GM19455 (cell line): Measurements from ENCODE around the gene TMCO5A.
"Not testable (repeated sequence)": the region's sequence is repeated elsewhere in the genome, so short reads cannot be mapped to it uniquely, and the experiment has no call there.

Experiments used
- ATAC-seq: cut with Tn5 transposase; IDR thresholded peaks from one replicate; pipeline ENCODE4 v1.9.1; 2021; ENCODE audit not compliant: unreplicated experiment

The TMCO5A gene

GRCh38 chr15:37934340-37934739 is at the start of gene TMCO5A:
TSS of gene TMCO5A (plus strand) at chr15:37934640. CDS start at chr15:37936324, 1,684 bp downstream.
- ATAC-seq = no peak

- ATAC-seq = no peak
Observed at GRCh38 chr15:37885651-37886050, 48.8 kb upstream of the TMCO5A start.

- no peak for ATAC-seq
Observed at GRCh38 chr15:37888356-37888755, 46.1 kb upstream of the TMCO5A start.

- ATAC-seq = no peak
Observed at GRCh38 chr15:37891766-37892368, 42.6 kb upstream of the TMCO5A start.

- no peak for ATAC-seq
Observed at GRCh38 chr15:37893309-37893708, 41.1 kb upstream of the TMCO5A start.

- no peak for ATAC-seq
Observed at GRCh38 chr15:37898362-37898761, 36.1 kb upstream of the TMCO5A start.

GRCh38 chr15:37900326-37901221 is 33.9 kb upstream of the TMCO5A start:
- no peak for ATAC-seq

GRCh38 chr15:37902126-37902525 is 32.3 kb upstream of the TMCO5A start:
- ATAC-seq = no peak

GRCh38 chr15:37903919-37904625 is 30.4 kb upstream of the TMCO5A start:
- no peak for ATAC-seq

GRCh38 chr15:37907136-37907535 is 27.3 kb upstream of the TMCO5A start:
- no peak for ATAC-seq

- ATAC-seq = no peak
Observed at GRCh38 chr15:37921527-37922385, 12.7 kb upstream of the TMCO5A start.

GRCh38 chr15:37926136-37926535 is 8.3 kb upstream of the TMCO5A start:
- no peak for ATAC-seq

- ATAC-seq = no peak
Observed at GRCh38 chr15:37929238-37929637, 5.2 kb upstream of the TMCO5A start.

GRCh38 chr15:37931321-37931720 is 3.1 kb upstream of the TMCO5A start:
- no peak for ATAC-seq

- no peak for ATAC-seq
Observed at GRCh38 chr15:37931868-37932267, 2.6 kb upstream of the TMCO5A start.

- no peak for ATAC-seq
Observed at GRCh38 chr15:37932549-37932948, 1.9 kb upstream of the TMCO5A start.

- ATAC-seq = no peak
Observed at GRCh38 chr15:37933666-37934065, 774 bp upstream of the TMCO5A start.

- ATAC-seq = no peak
Observed at GRCh38 chr15:37940876-37941275, 6.4 kb downstream of the TMCO5A start.

GRCh38 chr15:37941779-37942178 is 7.3 kb downstream of the TMCO5A start:
- no peak for ATAC-seq

- ATAC-seq = no peak
Observed at GRCh38 chr15:37951999-37952398, 17.6 kb downstream of the TMCO5A start.

GRCh38 chr15:37960742-37961141 is 26.3 kb downstream of the TMCO5A start:
- not testable (repeated sequence) for ATAC-seq
